ENCODE measurements around the gene C17orf67.

The C17orf67 gene

GRCh38 chr17:56804454-56804853, 29.3 kb downstream of the C17orf67 start:
- FAIRE-seq: no peak

GRCh38 chr17:56803071-56803470, 30.6 kb downstream of the C17orf67 start:
- no peak for FAIRE-seq

- no peak for FAIRE-seq
These were observed 32.1 kb downstream of the C17orf67 start for GRCh38 chr17:56801459-56802178.

GRCh38 chr17:56798916-56799315, 34.8 kb downstream of the C17orf67 start:
- no peak for FAIRE-seq

GRCh38 chr17:56796536-56796935, 37.2 kb downstream of the C17orf67 start:
- FAIRE-seq: no peak

- FAIRE-seq: no peak
These were observed 38.4 kb downstream of the C17orf67 start for GRCh38 chr17:56795221-56795865.

GRCh38 chr17:56793957-56794356, 39.8 kb downstream of the C17orf67 start:
- no peak for FAIRE-seq

- FAIRE-seq: no peak
These were observed 40.2 kb downstream of the C17orf67 start for GRCh38 chr17:56793531-56793930.

- FAIRE-seq: no peak
These were observed 41.5 kb downstream of the C17orf67 start for GRCh38 chr17:56792267-56792666.

GRCh38 chr17:56786989-56787482, 46.7 kb downstream of the C17orf67 start:
- FAIRE-seq: no peak

GRCh38 chr17:56785997-56786680, 47.6 kb downstream of the C17orf67 start:
- no peak for FAIRE-seq

- no peak for FAIRE-seq
These were observed 48.3 kb downstream of the C17orf67 start for GRCh38 chr17:56785405-56785804.

GRCh38 chr17:56782338-56782737, 51.4 kb downstream of the C17orf67 start:
- FAIRE-seq: no peak

- no peak for FAIRE-seq
These were observed 51.8 kb downstream of the C17orf67 start for GRCh38 chr17:56781906-56782305.

- no peak for FAIRE-seq
These were observed 53.6 kb downstream of the C17orf67 start for GRCh38 chr17:56779898-56780777.

- no peak for FAIRE-seq
These were observed 54.4 kb downstream of the C17orf67 start for GRCh38 chr17:56779322-56779721.

GRCh38 chr17:56778898-56779297, 54.8 kb downstream of the C17orf67 start:
- FAIRE-seq: no peak

GRCh38 chr17:56777859-56778258, 55.9 kb downstream of the C17orf67 start:
- FAIRE-seq: no peak

GRCh38 chr17:56774650-56775049, 59.1 kb downstream of the C17orf67 start:
- FAIRE-seq: no peak

- FAIRE-seq: no peak
These were observed 60.6 kb downstream of the C17orf67 start for GRCh38 chr17:56773124-56773523.

- FAIRE-seq: no peak
These were observed 61.3 kb downstream of the C17orf67 start for GRCh38 chr17:56772442-56772841.

GRCh38 chr17:56771975-56772374, 61.7 kb downstream of the C17orf67 start:
- FAIRE-seq: no peak

GRCh38 chr17:56771563-56771962, 62.2 kb downstream of the C17orf67 start:
- FAIRE-seq: no peak
